PFSK-1 (cell line): ENCODE data around the gene METTL6.
A peak's percentile ranks its signal among the peaks of the same experiment; 100 is the strongest.

Experiments
- FOXP2 ChIP-seq: optimal IDR thresholded peaks from 2 replicates; pipeline ENCODE3; 2011; ENCODE audit warnings: borderline replicate concordance, control low read depth, inconsistent platforms; ENCODE audit not compliant: insufficient read depth; ENCODE audit errors: extremely low read length, extremely low read depth
- POLR2AphosphoS5 ChIP-seq: IDR thresholded peaks from 2 replicates; pipeline ENCODE4 v1.6.1; 2012; ENCODE audit warnings: low read depth, mild to moderate bottlenecking, control low read depth, low read length, moderate library complexity
- SIN3A ChIP-seq: IDR thresholded peaks from 2 replicates; pipeline ENCODE4 v1.6.1; 2012; ENCODE audit warnings: mild to moderate bottlenecking, low read length, moderate library complexity, borderline replicate concordance; ENCODE audit not compliant: insufficient read depth
- TAF1 ChIP-seq: IDR thresholded peaks from 2 replicates; pipeline ENCODE4 v1.6.1; 2012; ENCODE audit warnings: low read length, control low read depth, borderline replicate concordance; ENCODE audit not compliant: insufficient read depth
- TF ChIP-seq, protein P1 (sequence below), 2 experiments: IDR thresholded peaks; 2 replicates each; pipeline versions ENCODE4 v1.6.1 to v1.8.0; 2011 to 2012; ENCODE audit warnings: low read depth in 2 of 2, low read length in 2 of 2, control low read depth in 1 of 2, inconsistent platforms in 1 of 2, mild to moderate bottlenecking in 1 of 2, moderate library complexity in 1 of 2; ENCODE audit not compliant: insufficient read depth in 1 of 2

The METTL6 gene

DNA sequence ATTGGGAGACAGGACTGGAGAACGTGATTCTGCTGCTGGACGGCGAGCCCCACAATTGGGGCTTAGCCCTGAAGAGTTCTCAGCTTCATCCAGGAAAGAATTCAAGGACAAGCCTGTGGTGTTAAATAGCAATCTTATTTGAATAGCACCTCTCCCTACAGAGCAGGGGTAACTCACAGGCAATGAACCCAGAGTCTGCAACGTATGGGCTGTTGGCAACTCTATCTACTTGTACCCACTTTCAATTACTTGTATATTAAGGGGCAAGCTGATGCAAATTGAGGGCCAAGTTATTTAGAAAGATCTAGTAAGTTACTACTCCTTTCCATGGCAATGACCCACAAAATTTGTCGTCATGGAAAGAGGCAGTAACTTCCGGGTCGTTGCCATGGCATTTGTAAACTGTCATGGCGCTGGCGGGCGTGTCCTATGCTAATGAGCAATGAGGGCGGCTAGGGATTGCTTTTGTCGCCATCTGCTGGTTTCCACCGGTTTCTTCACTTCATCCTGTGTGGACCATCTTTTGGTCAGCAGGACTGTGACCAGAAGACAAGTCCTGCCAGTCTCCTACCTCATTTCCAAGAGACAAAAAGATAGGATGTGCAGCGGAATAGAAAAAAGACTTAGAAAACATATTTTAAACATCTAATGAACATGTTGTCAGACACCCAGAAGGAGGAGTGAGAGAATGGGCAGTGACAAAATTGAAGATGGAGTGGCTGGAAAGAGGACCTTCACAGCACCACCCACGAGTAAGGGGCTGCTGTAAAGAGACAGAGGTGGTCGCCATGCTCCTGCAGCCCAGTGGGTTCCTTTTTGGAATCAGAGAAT, 49.2 kb downstream of the METTL6 start:
- TF ChIP-seq FOXP2 (no peak), SIN3A (peak; percentile 76; the same call in 1 of the 2 replicates)

DNA sequence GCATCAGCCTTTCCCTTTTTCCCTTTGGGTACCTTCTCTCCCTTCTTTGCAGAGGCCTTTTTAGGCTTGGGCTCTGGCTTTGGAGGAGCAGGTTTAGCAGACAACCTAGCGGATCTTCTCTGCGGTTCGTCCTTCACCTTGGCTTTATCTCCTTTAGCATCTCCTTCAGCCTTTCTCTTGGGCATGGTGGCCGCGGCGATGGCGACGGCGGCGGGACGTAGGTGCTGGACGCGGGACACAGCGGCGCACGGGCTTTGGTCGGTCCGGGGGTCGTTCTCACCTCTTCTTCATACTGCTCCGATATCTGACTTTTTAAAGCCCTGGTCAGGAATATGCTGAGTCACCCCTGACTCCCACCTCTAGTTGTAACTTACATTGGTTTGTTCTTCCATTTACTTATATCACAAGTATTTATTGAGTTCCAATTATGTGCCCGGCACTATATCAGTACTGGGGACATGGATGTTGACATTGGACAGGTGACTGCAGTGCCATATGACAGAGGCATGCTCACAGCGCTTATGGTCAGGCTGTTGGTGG, 51.8 kb downstream of the METTL6 start:
- TF ChIP-seq FOXP2 (no peak), POLR2AphosphoS5 (no peak)

DNA sequence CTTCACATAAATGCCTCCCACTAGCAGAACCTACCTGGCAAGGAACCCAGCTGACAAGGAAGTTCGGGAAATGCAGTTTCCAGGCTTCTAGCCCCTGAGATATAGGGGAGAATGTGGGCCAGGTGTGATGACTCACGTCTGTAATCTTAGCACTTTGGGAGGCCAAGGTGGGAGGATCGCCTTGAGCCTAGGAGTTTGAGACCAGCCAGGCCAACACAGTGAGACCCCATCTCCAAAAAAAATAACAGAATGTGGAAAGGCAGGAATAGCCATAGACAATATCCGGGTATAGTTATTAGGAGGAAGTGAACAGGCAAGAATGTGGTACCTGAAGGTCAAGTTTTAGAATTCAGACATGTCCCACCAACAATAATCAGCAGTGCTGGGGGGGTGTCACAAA, 54.4 kb downstream of the METTL6 start:
- TF ChIP-seq TAF1, result no peak
- TF ChIP-seq FOXP2, result no peak
- TF ChIP-seq, protein P1, sequence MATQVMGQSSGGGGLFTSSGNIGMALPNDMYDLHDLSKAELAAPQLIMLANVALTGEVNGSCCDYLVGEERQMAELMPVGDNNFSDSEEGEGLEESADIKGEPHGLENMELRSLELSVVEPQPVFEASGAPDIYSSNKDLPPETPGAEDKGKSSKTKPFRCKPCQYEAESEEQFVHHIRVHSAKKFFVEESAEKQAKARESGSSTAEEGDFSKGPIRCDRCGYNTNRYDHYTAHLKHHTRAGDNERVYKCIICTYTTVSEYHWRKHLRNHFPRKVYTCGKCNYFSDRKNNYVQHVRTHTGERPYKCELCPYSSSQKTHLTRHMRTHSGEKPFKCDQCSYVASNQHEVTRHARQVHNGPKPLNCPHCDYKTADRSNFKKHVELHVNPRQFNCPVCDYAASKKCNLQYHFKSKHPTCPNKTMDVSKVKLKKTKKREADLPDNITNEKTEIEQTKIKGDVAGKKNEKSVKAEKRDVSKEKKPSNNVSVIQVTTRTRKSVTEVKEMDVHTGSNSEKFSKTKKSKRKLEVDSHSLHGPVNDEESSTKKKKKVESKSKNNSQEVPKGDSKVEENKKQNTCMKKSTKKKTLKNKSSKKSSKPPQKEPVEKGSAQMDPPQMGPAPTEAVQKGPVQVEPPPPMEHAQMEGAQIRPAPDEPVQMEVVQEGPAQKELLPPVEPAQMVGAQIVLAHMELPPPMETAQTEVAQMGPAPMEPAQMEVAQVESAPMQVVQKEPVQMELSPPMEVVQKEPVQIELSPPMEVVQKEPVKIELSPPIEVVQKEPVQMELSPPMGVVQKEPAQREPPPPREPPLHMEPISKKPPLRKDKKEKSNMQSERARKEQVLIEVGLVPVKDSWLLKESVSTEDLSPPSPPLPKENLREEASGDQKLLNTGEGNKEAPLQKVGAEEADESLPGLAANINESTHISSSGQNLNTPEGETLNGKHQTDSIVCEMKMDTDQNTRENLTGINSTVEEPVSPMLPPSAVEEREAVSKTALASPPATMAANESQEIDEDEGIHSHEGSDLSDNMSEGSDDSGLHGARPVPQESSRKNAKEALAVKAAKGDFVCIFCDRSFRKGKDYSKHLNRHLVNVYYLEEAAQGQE (IDR thresholded peaks at IDR 0.05; ENCODE audit: insufficient read depth in 1 of 2, low read depth in 2 of 2, low read length in 2 of 2), result no peak

DNA sequence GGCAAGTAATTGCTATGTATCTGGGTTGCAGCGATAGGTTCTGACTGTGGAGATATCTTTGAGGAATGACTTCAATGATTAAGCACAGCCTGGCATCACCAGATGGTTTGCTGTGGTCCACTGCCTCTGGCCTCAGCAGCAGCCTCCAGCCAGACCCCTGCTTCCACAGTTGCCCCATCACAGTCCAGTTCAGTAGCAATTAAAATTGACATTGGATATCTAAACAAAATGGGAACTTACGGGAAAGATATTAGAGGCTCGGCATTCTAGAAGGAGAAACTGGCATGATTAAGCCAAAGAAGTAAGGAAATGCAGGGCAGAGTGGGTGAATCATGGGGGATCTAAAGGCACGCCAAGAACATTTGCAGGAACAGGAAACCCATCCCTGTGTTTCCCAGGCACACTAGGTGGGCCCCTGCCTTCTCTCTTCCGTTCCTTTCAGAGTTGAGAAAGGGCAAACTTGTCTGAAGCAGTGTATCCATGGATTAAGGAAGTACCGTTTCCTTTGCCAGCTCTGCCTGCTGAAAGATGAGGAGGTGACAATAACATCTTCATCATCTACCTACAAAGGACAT, 58.7 kb downstream of the METTL6 start:
- TF ChIP-seq SIN3A (no peak), FOXP2 (no peak), POLR2AphosphoS5 (no peak), TAF1 (no peak)
- TF ChIP-seq, protein P1 (IDR thresholded peaks at IDR 0.05; ENCODE audit: insufficient read depth in 1 of 2, low read depth in 2 of 2, low read length in 2 of 2), result no peak

DNA sequence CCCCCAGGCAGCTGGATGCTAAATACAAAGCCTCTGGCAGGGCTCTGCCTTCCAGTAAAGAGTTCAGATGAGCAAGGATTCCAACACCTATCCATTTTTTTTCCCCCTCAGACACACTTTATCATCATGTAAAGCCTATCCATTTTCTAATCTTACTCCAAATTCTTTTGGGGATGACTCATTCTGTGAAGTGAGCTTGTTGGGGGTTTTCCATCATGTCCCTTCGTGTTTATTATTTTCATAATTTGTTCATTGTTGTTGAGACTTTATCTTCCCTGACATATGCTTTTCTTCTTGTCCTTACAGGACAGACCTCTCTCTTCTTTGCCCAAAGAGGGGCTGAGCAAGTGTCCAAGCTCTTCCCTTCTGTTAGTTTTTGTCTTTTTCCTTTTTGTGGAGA, 60.3 kb downstream of the METTL6 start:
- TF ChIP-seq, protein P1 (IDR thresholded peaks at IDR 0.05; ENCODE audit: insufficient read depth in 1 of 2, low read depth in 2 of 2, low read length in 2 of 2), result no peak
- no peak for TF ChIP-seq SIN3A
- no peak for TF ChIP-seq FOXP2
- no peak for TF ChIP-seq POLR2AphosphoS5
- no peak for TF ChIP-seq TAF1
